Activated T-cell treated with anti-CD3 and anti-CD28 coated beads for 48 hours (primary cell): Measurements from ENCODE around the gene ART3.

Experiments
- DNase-seq: peaks from one replicate; pipeline ENCODE4 v3.0.0-alpha.2; 2020; ENCODE audit warnings: low read depth

The ART3 gene

GRCh38 chr4:76072760-76073159 is 1.7 kb upstream of the ART3 start:
- no peak for DNase-seq

GRCh38 chr4:76074993-76075600 is 588 bp downstream of the ART3 start:
- DNase-seq = no peak

GRCh38 chr4:76078033-76078613 is 3.6 kb downstream of the ART3 start:
- DNase-seq = no peak

GRCh38 chr4:76083386-76083988 is 9.0 kb downstream of the ART3 start:
- DNase-seq = no peak

- DNase-seq = no peak
Observed at GRCh38 chr4:76084542-76084941, 10.0 kb downstream of the ART3 start.

GRCh38 chr4:76087007-76087769 is 12.7 kb downstream of the ART3 start:
- DNase-seq = no peak

GRCh38 chr4:76088719-76089118 is 14.2 kb downstream of the ART3 start:
- DNase-seq = no peak

- DNase-seq = no peak
Observed at GRCh38 chr4:76090241-76090691, 15.8 kb downstream of the ART3 start.

- DNase-seq = no peak
Observed at GRCh38 chr4:76091052-76091451, 16.5 kb downstream of the ART3 start.

GRCh38 chr4:76095568-76095967 is 21.1 kb downstream of the ART3 start:
- no peak for DNase-seq

- no peak for DNase-seq
Observed at GRCh38 chr4:76096076-76096475, 21.6 kb downstream of the ART3 start.

- DNase-seq = no peak
Observed at GRCh38 chr4:76105652-76106051, 31.1 kb downstream of the ART3 start.

GRCh38 chr4:76106442-76106841 is 31.9 kb downstream of the ART3 start:
- no peak for DNase-seq

GRCh38 chr4:76108467-76109181 is 34.1 kb downstream of the ART3 start:
- DNase-seq = no peak

GRCh38 chr4:76116821-76117220 is 42.3 kb downstream of the ART3 start:
- DNase-seq = no peak

GRCh38 chr4:76117536-76117935 is 43.0 kb downstream of the ART3 start:
- no peak for DNase-seq

GRCh38 chr4:76120199-76120598 is 45.7 kb downstream of the ART3 start:
- no peak for DNase-seq

GRCh38 chr4:76125816-76126215 is 51.3 kb downstream of the ART3 start:
- no peak for DNase-seq

GRCh38 chr4:76127754-76128153 is 53.2 kb downstream of the ART3 start:
- no peak for DNase-seq

GRCh38 chr4:76141241-76141640 is 66.7 kb downstream of the ART3 start:
- no peak for DNase-seq

- DNase-seq = no peak
Observed at GRCh38 chr4:76144546-76144945, 70.0 kb downstream of the ART3 start.

- DNase-seq = peak; percentile 59
Observed at GRCh38 chr4:76147454-76148141, 73.1 kb downstream of the ART3 start.
